KBM-7 (cell line): ENCODE measurements around the gene LY86.
"Not testable (repeated sequence)": the region's sequence is repeated elsewhere in the genome, so short reads cannot be mapped to it uniquely, and the experiment has no call there.

ENCODE experiments used
- DNase-seq: peaks from one replicate; pipeline ENCODE4 v3.0.0-alpha.2; 2015
- in situ Hi-C: fragments of 300-500 bp; cut with MboI; formaldehyde crosslinking; loops from 2 replicates; pipeline ENCODE4 v1.14.3; 2020; ENCODE audit warnings: low sequenced_read_pairs, low pct_unique_long_range_greater_than_20kb, mixed read lengths

Gene LY86

GRCh38 chr6:6661684-6662083 is 73.2 kb downstream of the LY86 start:
- in situ Hi-C loops, result no loop called here
- peak; percentile 86 for DNase-seq

GRCh38 chr6:6663421-6664135 is 75.1 kb downstream of the LY86 start:
- in situ Hi-C loops, result no loop called here
- no peak for DNase-seq

- no peak for DNase-seq
- in situ Hi-C loops, result no loop called here
Measured at GRCh38 chr6:6665555-6666243, 77.2 kb downstream of the LY86 start.

GRCh38 chr6:6670150-6670549 is 81.6 kb downstream of the LY86 start:
- DNase-seq, in situ Hi-C loops: not testable (repeated sequence)

- DNase-seq, result no peak
- in situ Hi-C loops, result no loop called here
Measured at GRCh38 chr6:6674872-6675271, 86.4 kb downstream of the LY86 start.

- in situ Hi-C loops, result no loop called here
- peak; percentile 94 for DNase-seq
Measured at GRCh38 chr6:6676910-6677441, 88.5 kb downstream of the LY86 start.

- in situ Hi-C loops, result no loop called here
- no peak for DNase-seq
Measured at GRCh38 chr6:6678185-6678671, 89.7 kb downstream of the LY86 start.

GRCh38 chr6:6678811-6679210 is 90.3 kb downstream of the LY86 start:
- in situ Hi-C loops, result no loop called here
- no peak for DNase-seq

GRCh38 chr6:6679633-6680032 is 91.1 kb downstream of the LY86 start:
- in situ Hi-C loops, result no loop called here
- DNase-seq, result no peak

GRCh38 chr6:6680526-6680925 is 92.0 kb downstream of the LY86 start:
- in situ Hi-C loops, result no loop called here
- DNase-seq, result no peak

GRCh38 chr6:6681075-6681849 is 92.7 kb downstream of the LY86 start:
- in situ Hi-C loops, result no loop called here
- DNase-seq, result no peak

- DNase-seq, result no peak
- in situ Hi-C loops, result no loop called here
Measured at GRCh38 chr6:6682225-6682624, 93.7 kb downstream of the LY86 start.

GRCh38 chr6:6683969-6684833 is 95.7 kb downstream of the LY86 start:
- DNase-seq, result peak; percentile 77
- in situ Hi-C loops, result no loop called here

GRCh38 chr6:6685249-6686040 is 96.9 kb downstream of the LY86 start:
- in situ Hi-C loops, result no loop called here
- DNase-seq, result peak; percentile 67

- DNase-seq, result no peak
- in situ Hi-C loops, result no loop called here
Measured at GRCh38 chr6:6686176-6686575, 97.7 kb downstream of the LY86 start.

- in situ Hi-C loops, result no loop called here
- DNase-seq, result peak; percentile 96
Measured at GRCh38 chr6:6686748-6687601, 98.5 kb downstream of the LY86 start.

GRCh38 chr6:6688283-6688682 is 99.8 kb downstream of the LY86 start:
- in situ Hi-C loops, result no loop called here

More at GRCh38 chr6:6688283-6688682, 99.8 kb downstream of the LY86 start:
- DNase-seq, result no peak
